ENCODE results near the gene DMTF1.

DNA sequence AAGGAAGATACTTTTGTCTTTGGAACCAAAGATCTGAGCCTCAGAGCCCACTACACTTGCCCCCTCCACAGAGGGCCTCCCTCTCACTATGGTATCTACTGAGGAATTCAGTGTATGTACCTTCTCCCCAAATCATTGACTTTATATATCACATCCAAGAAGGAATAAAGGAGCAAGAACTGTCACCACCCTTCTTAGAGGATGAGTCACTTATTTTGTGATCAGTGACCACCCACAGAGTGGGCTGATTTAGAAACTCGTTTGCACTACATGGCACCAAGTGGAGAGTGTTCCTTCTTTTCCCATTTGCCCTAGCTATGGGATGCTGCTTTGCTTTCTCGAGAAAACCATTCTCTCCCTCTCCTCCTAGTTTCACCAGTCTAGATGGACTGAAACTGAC is 61.6 kb downstream of the DMTF1 start:
- TF ChIP-seq, protein P1, sequence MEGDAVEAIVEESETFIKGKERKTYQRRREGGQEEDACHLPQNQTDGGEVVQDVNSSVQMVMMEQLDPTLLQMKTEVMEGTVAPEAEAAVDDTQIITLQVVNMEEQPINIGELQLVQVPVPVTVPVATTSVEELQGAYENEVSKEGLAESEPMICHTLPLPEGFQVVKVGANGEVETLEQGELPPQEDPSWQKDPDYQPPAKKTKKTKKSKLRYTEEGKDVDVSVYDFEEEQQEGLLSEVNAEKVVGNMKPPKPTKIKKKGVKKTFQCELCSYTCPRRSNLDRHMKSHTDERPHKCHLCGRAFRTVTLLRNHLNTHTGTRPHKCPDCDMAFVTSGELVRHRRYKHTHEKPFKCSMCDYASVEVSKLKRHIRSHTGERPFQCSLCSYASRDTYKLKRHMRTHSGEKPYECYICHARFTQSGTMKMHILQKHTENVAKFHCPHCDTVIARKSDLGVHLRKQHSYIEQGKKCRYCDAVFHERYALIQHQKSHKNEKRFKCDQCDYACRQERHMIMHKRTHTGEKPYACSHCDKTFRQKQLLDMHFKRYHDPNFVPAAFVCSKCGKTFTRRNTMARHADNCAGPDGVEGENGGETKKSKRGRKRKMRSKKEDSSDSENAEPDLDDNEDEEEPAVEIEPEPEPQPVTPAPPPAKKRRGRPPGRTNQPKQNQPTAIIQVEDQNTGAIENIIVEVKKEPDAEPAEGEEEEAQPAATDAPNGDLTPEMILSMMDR (IDR thresholded peaks at IDR 0.05; ENCODE audit: poor library complexity), result no peak
- TF ChIP-seq EZH2 (IDR thresholded peaks at IDR 0.05; ENCODE audit: borderline replicate concordance), result no peak

Data from hepatocyte (in vitro differentiated cells).